Measurements from ENCODE around the gene IFT74.

Gene IFT74

DNA sequence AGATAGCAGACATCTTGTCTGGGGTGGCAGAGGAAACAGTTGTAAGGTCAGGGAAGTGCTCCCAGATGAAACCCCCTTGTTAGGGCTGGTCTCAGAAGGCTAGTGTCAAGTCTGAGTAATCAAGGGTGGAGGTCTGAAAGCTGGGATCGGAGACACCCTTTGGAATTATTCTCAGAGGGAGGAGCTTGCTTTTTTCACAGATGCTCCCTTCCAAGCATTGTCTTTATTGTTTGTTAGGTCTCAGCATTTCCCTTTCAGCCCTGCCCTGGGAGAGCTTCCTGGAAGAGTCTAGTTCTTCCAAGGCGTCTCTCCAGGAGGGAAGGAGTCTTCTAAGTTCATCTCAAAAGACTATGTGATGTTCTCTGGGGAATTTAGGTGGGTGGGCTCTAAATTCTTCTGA is 156.0 kb downstream of the IFT74 start:
- no peak overlapping the region for H3K27ac Mint-ChIP-seq
- no peaks in the 10 kb centered on the region for H3K9me3 Mint-ChIP-seq
- H3K4me3 Mint-ChIP-seq, result no peak overlapping the region
- H3K27me3 Mint-ChIP-seq, result peaks cover 3% of the 10 kb centered on the region
- H3K4me1 Mint-ChIP-seq, result no peaks in the 10 kb centered on the region
- no peak for ATAC-seq
- H3K36me3 Mint-ChIP-seq (ENCODE audit: low read depth), result no peaks in the 10 kb centered on the region
- DNase-seq, result no peak
